HEK293 (cell line): ENCODE results near the gene SPZ1.
A peak's percentile ranks its signal among the peaks of the same experiment; 100 is the strongest.

Source experiments
- CTCF ChIA-PET: fragments of 350-600 bp; formaldehyde crosslinking; extraction: SDS; loops from one replicate; lab custom pipeline; 2021; ENCODE audit warnings: antibody characterized with exemption; lab: Yijun Ruan, JAX
- POLR2A ChIA-PET: fragments of 300-600 bp; formaldehyde crosslinking; extraction: SDS; loops from one replicate; lab custom pipeline; 2020; ENCODE audit warnings: antibody characterized with exemption, inconsistent platforms; lab: Yijun Ruan, JAX
- H3K27ac ChIP-seq: fragments of 200-500 bp; sonication (Bioruptor generic); 2 replicates; pipeline ENCODE4 v1.5.1; 2014; ENCODE audit warnings: low read depth, low read length, control low read depth, inconsistent platforms; ENCODE audit errors: extremely low read depth
- H3K36me3 ChIP-seq, 2 experiments: fragments of 200-500 bp in 1 of 2; sonication (Bioruptor generic) in 1 of 2; 1 replicate in 1 of 2; 2 replicates in 1 of 2; pipeline ENCODE4 v1.5.1; 2014 to 2017; ENCODE audit warnings: inconsistent platforms in 2 of 2, low read length in 2 of 2; ENCODE audit not compliant: control insufficient read depth in 2 of 2, insufficient read depth in 1 of 2
- H3K4me1 ChIP-seq: fragments of 200-500 bp; sonication (Bioruptor generic); 2 replicates; pipeline ENCODE4 v1.5.1; 2014; ENCODE audit warnings: mild to moderate bottlenecking, low read length, inconsistent platforms; ENCODE audit not compliant: control insufficient read depth, insufficient read depth
- H3K4me3 ChIP-seq: 2 replicates; pipeline ENCODE4 v1.5.1; 2011; ENCODE audit warnings: low read depth, mild to moderate bottlenecking, control low read depth, low read length, moderate library complexity
- H3K9me3 ChIP-seq: fragments of 200-500 bp; sonication (Bioruptor generic); 2 replicates; pipeline ENCODE4 v1.5.1; 2014; ENCODE audit warnings: low read depth, low read length, inconsistent platforms; ENCODE audit not compliant: control insufficient read depth, insufficient read depth
- BCL11A ChIP-seq: fragments of 450-650 bp; formaldehyde crosslinking; IDR thresholded peaks from 2 replicates; pipeline ENCODE4 v1.5.1; 2016; ENCODE audit warnings: low read depth, missing biosample characterization, missing genetic modification characterization
- EGR2 ChIP-seq: fragments of 450-650 bp; formaldehyde crosslinking; IDR thresholded peaks from 2 replicates; pipeline ENCODE4 v1.5.1; 2016; ENCODE audit warnings: low read depth, missing biosample characterization, missing genetic modification characterization
- FEZF1 ChIP-seq: fragments of 450-650 bp; formaldehyde crosslinking; IDR thresholded peaks from 2 replicates; pipeline ENCODE4 v1.5.1; 2016; ENCODE audit warnings: missing biosample characterization, missing genetic modification characterization
- HOXA7 ChIP-seq: sonication (generic); formaldehyde crosslinking; IDR thresholded peaks from 2 replicates; pipeline ENCODE4 v1.8.1; 2022; ENCODE audit warnings: missing genetic modification reagents, borderline replicate concordance
- MZF1 ChIP-seq: fragments of 450-650 bp; formaldehyde crosslinking; IDR thresholded peaks from 2 replicates; pipeline ENCODE4 v1.5.1; 2017; ENCODE audit warnings: missing biosample characterization, missing genetic modification characterization, borderline replicate concordance
- REPIN1 ChIP-seq: fragments of 450-650 bp; formaldehyde crosslinking; IDR thresholded peaks from 2 replicates; pipeline ENCODE4 v1.5.1; 2017; ENCODE audit warnings: missing biosample characterization, missing genetic modification characterization, low read depth
- TRIM28 ChIP-seq: IDR thresholded peaks from 2 replicates; pipeline ENCODE4 v1.6.1; 2011; ENCODE audit warnings: low read length, control low read depth, borderline replicate concordance
- WT1 ChIP-seq: fragments of 450-650 bp; formaldehyde crosslinking; IDR thresholded peaks from 2 replicates; pipeline ENCODE4 v1.5.1; 2016; ENCODE audit warnings: missing biosample characterization, missing genetic modification characterization
- ZNF138 ChIP-seq: fragments of 450-650 bp; formaldehyde crosslinking; IDR thresholded peaks from 2 replicates; pipeline ENCODE4 v1.5.1; 2016; ENCODE audit warnings: missing biosample characterization, missing genetic modification characterization, borderline replicate concordance
- ZNF140 ChIP-seq: fragments of 450-650 bp; formaldehyde crosslinking; IDR thresholded peaks from 2 replicates; pipeline ENCODE4 v1.5.1; 2016; ENCODE audit warnings: missing biosample characterization, missing genetic modification characterization
- ZNF169 ChIP-seq: fragments of 450-650 bp; formaldehyde crosslinking; IDR thresholded peaks from 2 replicates; pipeline ENCODE4 v1.5.1; 2016; ENCODE audit warnings: missing biosample characterization, missing genetic modification characterization
- ZNF221 ChIP-seq: fragments of 450-650 bp; formaldehyde crosslinking; IDR thresholded peaks from 2 replicates; pipeline ENCODE4 v1.5.1; 2017; ENCODE audit warnings: missing biosample characterization, missing genetic modification characterization, borderline replicate concordance
- ZNF248 ChIP-seq: fragments of 450-650 bp; formaldehyde crosslinking; IDR thresholded peaks from 2 replicates; pipeline ENCODE4 v1.5.1; 2017; ENCODE audit warnings: missing biosample characterization, missing genetic modification characterization
- ZNF274 ChIP-seq, 2 experiments: fragments of 200-500 bp in 1 of 2; fragments of 450-650 bp in 1 of 2; sonication (Bioruptor generic) in 1 of 2; formaldehyde crosslinking in 1 of 2; IDR thresholded peaks; 2 replicates each; pipeline versions ENCODE4 v1.5.1 to v1.6.1; 2014 to 2016; ENCODE audit warnings: borderline replicate concordance in 1 of 2, inconsistent platforms in 1 of 2, low read length in 1 of 2, missing biosample characterization in 1 of 2, missing genetic modification characterization in 1 of 2
- ZNF302 ChIP-seq: fragments of 450-650 bp; formaldehyde crosslinking; IDR thresholded peaks from 2 replicates; pipeline ENCODE4 v1.5.1; 2016; ENCODE audit warnings: missing biosample characterization, missing genetic modification characterization, low read depth
- ZNF341 ChIP-seq: fragments of 450-650 bp; formaldehyde crosslinking; IDR thresholded peaks from 2 replicates; pipeline ENCODE4; 2016; ENCODE audit warnings: low read depth, missing biosample characterization, missing genetic modification characterization
- ZNF394 ChIP-seq: fragments of 450-650 bp; formaldehyde crosslinking; IDR thresholded peaks from 2 replicates; pipeline ENCODE4 v1.5.1; 2016; ENCODE audit warnings: missing biosample characterization, missing genetic modification characterization, mild to moderate bottlenecking, moderate library complexity, borderline replicate concordance
- ZNF423 ChIP-seq: fragments of 450-650 bp; formaldehyde crosslinking; IDR thresholded peaks from 2 replicates; pipeline ENCODE4 v1.5.1; 2016; ENCODE audit warnings: missing biosample characterization, missing genetic modification characterization
- ZNF426 ChIP-seq: fragments of 450-650 bp; formaldehyde crosslinking; IDR thresholded peaks from 2 replicates; pipeline ENCODE4 v1.5.1; 2017; ENCODE audit warnings: missing biosample characterization, missing genetic modification characterization, mild to moderate bottlenecking, inconsistent platforms, moderate library complexity
- ZNF501 ChIP-seq: fragments of 450-650 bp; formaldehyde crosslinking; IDR thresholded peaks from 2 replicates; pipeline ENCODE4 v1.5.1; 2016; ENCODE audit warnings: missing biosample characterization, missing genetic modification characterization
- ZNF510 ChIP-seq: fragments of 450-650 bp; formaldehyde crosslinking; IDR thresholded peaks from 2 replicates; pipeline ENCODE4 v1.5.1; 2018; ENCODE audit warnings: mild to moderate bottlenecking, missing genetic modification characterization, missing biosample characterization; ENCODE audit not compliant: insufficient replicate concordance
- ZNF544 ChIP-seq: fragments of 450-650 bp; formaldehyde crosslinking; IDR thresholded peaks from 2 replicates; pipeline ENCODE4 v1.5.0; 2017; ENCODE audit warnings: missing biosample characterization, missing genetic modification characterization
- ZNF571 ChIP-seq: fragments of 450-650 bp; formaldehyde crosslinking; IDR thresholded peaks from 2 replicates; pipeline ENCODE4 v1.5.0; 2017; ENCODE audit warnings: missing biosample characterization, missing genetic modification characterization
- ZNF623 ChIP-seq: fragments of 450-650 bp; formaldehyde crosslinking; IDR thresholded peaks from 2 replicates; pipeline ENCODE4 v1.5.1; 2016; ENCODE audit warnings: missing biosample characterization, missing genetic modification characterization
- ZNF629 ChIP-seq: fragments of 450-650 bp; formaldehyde crosslinking; IDR thresholded peaks from 2 replicates; pipeline ENCODE4 v1.5.1; 2017; ENCODE audit warnings: missing biosample characterization, missing genetic modification characterization
- ZNF677 ChIP-seq: fragments of 450-650 bp; IDR thresholded peaks from 2 replicates; pipeline ENCODE4 v1.5.0; 2018; ENCODE audit warnings: missing biosample characterization, mild to moderate bottlenecking, missing genetic modification characterization, moderate library complexity
- ZNF747 ChIP-seq: fragments of 450-650 bp; formaldehyde crosslinking; IDR thresholded peaks from 2 replicates; pipeline ENCODE4 v1.5.1; 2016; ENCODE audit warnings: missing biosample characterization, missing genetic modification characterization
- ZNF768 ChIP-seq: fragments of 450-650 bp; formaldehyde crosslinking; IDR thresholded peaks from 2 replicates; pipeline ENCODE4 v1.5.1; 2018; ENCODE audit warnings: missing biosample characterization, mild to moderate bottlenecking, missing genetic modification characterization
- ZNF776 ChIP-seq: fragments of 450-650 bp; formaldehyde crosslinking; IDR thresholded peaks from 2 replicates; pipeline ENCODE4 v1.5.0; 2017; ENCODE audit warnings: missing biosample characterization, missing genetic modification characterization, borderline replicate concordance
- ZNF777 ChIP-seq: fragments of 450-650 bp; formaldehyde crosslinking; IDR thresholded peaks from 2 replicates; pipeline ENCODE4 v1.5.1; 2017; ENCODE audit warnings: missing biosample characterization, missing genetic modification characterization, borderline replicate concordance
- ZNF792 ChIP-seq: fragments of 450-650 bp; formaldehyde crosslinking; IDR thresholded peaks from 2 replicates; pipeline ENCODE4 v1.5.1; 2016; ENCODE audit warnings: missing biosample characterization, missing genetic modification characterization
- ZXDB ChIP-seq: fragments of 450-650 bp; formaldehyde crosslinking; IDR thresholded peaks from 2 replicates; pipeline ENCODE4 v1.5.1; 2016; ENCODE audit warnings: missing biosample characterization, missing genetic modification characterization
- TF ChIP-seq, protein P1 (sequence below): fragments of 450-650 bp; formaldehyde crosslinking; IDR thresholded peaks from 2 replicates; pipeline ENCODE4 v1.5.1; 2016; ENCODE audit warnings: missing biosample characterization, missing genetic modification characterization
- TF ChIP-seq, protein P2 (sequence below): fragments of 450-650 bp; formaldehyde crosslinking; IDR thresholded peaks from 2 replicates; pipeline ENCODE4 v1.5.1; 2017; ENCODE audit warnings: missing biosample characterization, missing genetic modification characterization

SPZ1 gene

DNA sequence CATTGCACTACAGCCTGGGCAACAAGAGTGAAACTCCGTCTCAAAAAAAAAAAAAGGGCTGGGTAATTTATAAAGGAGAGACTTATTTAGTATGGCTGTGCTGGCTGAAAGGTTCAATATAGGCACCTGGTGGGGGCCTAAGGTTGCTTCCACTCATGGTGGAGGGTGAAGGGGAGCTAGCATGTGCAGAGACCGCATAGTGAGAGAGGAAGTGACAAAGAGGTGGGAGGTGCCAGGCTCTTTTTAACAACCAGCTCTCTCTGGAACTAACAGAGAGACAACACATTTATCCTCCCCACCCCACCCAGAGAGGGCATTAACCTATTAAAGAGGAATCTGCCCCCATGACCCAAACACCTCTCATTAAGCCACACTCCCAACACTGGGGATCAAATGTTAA lies 35.1 kb upstream of the SPZ1 start:
- Histone ChIP-seq H3K9me3 (no peaks in the 10 kb centered on the region), H3K4me3 (no peak overlapping the region), H3K36me3 (no peaks in the 10 kb centered on the region)
- ChIA-PET POLR2A (no interaction called here), CTCF (interaction anchor here (1.7 kb wide), 1 partner anchor 193 kb away, joined by 6 read pairs; no protein-coding TSS in a partner anchor)
- TF ChIP-seq TRIM28, result no peak
- no peak for TF ChIP-seq REPIN1 (tag by site-specific recombination)
- TF ChIP-seq, all 188 proteins: peak for 0
- H3K4me1 ChIP-seq, result no peaks in the 10 kb centered on the region
- no peak overlapping the region for H3K27ac ChIP-seq

DNA sequence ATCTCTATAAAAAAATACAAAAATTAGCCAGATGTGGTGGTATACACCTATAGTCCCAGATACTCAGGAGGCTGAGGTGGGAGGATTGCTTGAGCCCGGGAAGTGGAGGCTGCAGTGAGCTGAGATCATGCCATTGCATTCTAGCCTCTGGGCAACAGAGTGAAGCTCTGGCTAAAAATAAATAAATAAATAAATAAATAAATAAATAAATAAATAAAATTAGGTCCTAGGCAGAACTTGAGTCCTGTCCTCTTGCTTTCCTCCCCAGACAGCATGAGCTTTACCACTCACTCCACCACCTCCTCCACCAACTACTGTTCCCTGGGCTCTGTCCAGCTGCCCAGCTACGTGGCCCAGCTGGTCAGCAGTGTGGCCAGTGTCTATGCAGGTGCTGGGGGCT lies 31.6 kb upstream of the SPZ1 start:
- CTCF ChIA-PET, result interaction anchor here (0.7 to 2.4 kb wide), 2 partner anchors 197 to 244 kb away, joined by 3 to 6 read pairs; no protein-coding TSS in a partner anchor
- no peaks in the 10 kb centered on the region for H3K4me1 ChIP-seq
- POLR2A ChIA-PET, result no interaction called here
- TF ChIP-seq ZNF623 (peak; percentile 61), ZNF248 (no peak), WT1 (tag by site-specific recombination) (no peak), FEZF1 (tag by site-specific recombination) (no peak), ZNF426 (tag by site-specific recombination) (peak; percentile 65), ZNF677 (tag by site-specific recombination) (no peak), ZNF221 (tag by site-specific recombination) (no peak), ZNF501 (tag by site-specific recombination) (no peak), HOXA7 (no peak), ZNF510 (peak; percentile 33), MZF1 (tag by site-specific recombination) (no peak), ZNF544 (tag by site-specific recombination) (no peak), ZNF140 (tag by site-specific recombination) (peak; percentile 52; the same call in 1 of the 2 replicates), ZNF274 (IDR thresholded peaks at IDR 0.05; ENCODE audit: low read length) (no peak), ZNF274 (tag by site-specific recombination; IDR thresholded peaks at IDR 0.05; ENCODE audit: borderline replicate concordance) (no peak), ZNF302 (tag by site-specific recombination) (no peak), ZNF768 (tag by site-specific recombination) (no peak), ZNF571 (no peak), ZNF776 (tag by site-specific recombination) (no peak), ZXDB (tag by site-specific recombination) (0 out of 2 replicates have a peak, but pooled peaks have one; percentile 36), BCL11A (tag by site-specific recombination) (no peak), ZNF169 (no peak), ZNF394 (tag by site-specific recombination) (peak; percentile 86), ZNF423 (no peak), ZNF777 (no peak), ZNF341 (no peak), ZNF629 (tag by site-specific recombination) (no peak), ZNF792 (no peak), EGR2 (tag by site-specific recombination) (no peak), ZNF747 (no peak), ZNF138 (tag by site-specific recombination) (no peak)
- TF ChIP-seq, protein P1, sequence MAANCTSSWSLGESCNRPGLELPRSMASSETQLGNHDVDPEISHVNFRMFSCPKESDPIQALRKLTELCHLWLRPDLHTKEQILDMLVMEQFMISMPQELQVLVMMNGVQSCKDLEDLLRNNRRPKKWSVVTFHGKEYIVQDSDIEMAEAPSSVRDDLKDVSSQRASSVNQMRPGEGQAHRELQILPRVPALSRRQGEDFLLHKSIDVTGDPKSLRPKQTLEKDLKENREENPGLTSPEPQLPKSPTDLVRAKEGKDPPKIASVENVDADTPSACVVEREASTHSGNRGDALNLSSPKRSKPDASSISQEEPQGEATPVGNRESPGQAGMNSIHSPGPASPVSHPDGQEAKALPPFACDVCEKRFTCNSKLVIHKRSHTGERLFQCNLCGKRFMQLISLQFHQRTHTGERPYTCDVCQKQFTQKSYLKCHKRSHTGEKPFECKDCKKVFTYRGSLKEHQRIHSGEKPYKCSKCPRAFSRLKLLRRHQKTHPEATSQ (tag by site-specific recombination), result no peak
- TF ChIP-seq, protein P2, sequence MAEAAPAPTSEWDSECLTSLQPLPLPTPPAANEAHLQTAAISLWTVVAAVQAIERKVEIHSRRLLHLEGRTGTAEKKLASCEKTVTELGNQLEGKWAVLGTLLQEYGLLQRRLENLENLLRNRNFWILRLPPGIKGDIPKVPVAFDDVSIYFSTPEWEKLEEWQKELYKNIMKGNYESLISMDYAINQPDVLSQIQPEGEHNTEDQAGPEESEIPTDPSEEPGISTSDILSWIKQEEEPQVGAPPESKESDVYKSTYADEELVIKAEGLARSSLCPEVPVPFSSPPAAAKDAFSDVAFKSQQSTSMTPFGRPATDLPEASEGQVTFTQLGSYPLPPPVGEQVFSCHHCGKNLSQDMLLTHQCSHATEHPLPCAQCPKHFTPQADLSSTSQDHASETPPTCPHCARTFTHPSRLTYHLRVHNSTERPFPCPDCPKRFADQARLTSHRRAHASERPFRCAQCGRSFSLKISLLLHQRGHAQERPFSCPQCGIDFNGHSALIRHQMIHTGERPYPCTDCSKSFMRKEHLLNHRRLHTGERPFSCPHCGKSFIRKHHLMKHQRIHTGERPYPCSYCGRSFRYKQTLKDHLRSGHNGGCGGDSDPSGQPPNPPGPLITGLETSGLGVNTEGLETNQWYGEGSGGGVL (tag by site-specific recombination), result no peak

More for the DNA sequence above, 31.6 kb upstream of the SPZ1 start:
- H3K9me3 ChIP-seq, result no peaks in the 10 kb centered on the region
- no peak overlapping the region for H3K27ac ChIP-seq
- no peaks in the 10 kb centered on the region for H3K36me3 ChIP-seq
- H3K4me3 ChIP-seq, result no peak overlapping the region
